ENCODE measurements around the gene RNF121. TPM values are rescaled to one million over a fixed set of nuclear protein-coding genes. Genes with fewer than 3 reads are reported as not detected.

Gene RNF121
- total and polyA plus RNA-seq, 2 of the 4 experiments (the other 2 are of a cell fraction), result 43.4 to 88.7 TPM

DNA sequence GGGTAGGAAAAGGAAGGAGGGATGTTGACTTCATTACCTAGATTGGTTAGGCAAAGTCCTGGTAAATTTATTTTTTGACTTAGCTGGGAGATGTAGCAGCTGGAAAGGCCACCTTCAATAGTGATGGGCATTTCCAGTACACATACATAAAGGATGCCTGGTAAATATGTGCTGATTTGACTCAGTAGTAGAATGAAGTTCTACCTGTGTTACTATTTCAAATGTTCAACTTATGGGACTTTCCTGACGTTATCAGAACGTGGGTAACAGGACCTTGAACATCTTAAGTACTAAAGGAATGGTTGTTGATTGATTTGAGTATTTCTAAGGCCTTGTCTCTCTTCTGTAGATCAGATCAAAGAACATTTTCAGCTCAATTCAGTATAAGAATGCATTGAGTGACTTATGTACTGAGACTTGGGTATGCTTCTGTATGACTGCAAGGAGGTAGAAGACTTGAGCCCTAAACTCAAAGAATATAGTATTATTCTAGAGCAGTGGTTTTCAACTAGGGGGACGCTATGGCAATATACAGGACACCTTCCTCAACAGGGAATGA lies 27.1 kb downstream of the RNF121 start:
- TF ChIP-seq BHLHE40 (IDR thresholded peaks at IDR 0.05; ENCODE audit: low read depth, low read length) (no peak), CEBPB (IDR thresholded peaks at IDR 0.05; ENCODE audit: low read depth, low read length) (no peak), MAZ (IDR thresholded peaks at IDR 0.05; ENCODE audit: borderline replicate concordance, low read depth, low read length) (no peak), CHD1 (IDR thresholded peaks at IDR 0.05; ENCODE audit: low read depth, low read length) (no peak), POLR2A (IDR thresholded peaks at IDR 0.05; ENCODE audit: low read depth, low read length) (no peak), MAFK (IDR thresholded peaks at IDR 0.05; ENCODE audit: low read depth, low read length) (no peak), MXI1 (IDR thresholded peaks at IDR 0.05; ENCODE audit: borderline replicate concordance, low read depth, low read length) (no peak), RCOR1 (IDR thresholded peaks at IDR 0.05; ENCODE audit: insufficient replicate concordance, low read length) (no peak), RFX5 (IDR thresholded peaks at IDR 0.05; ENCODE audit: low read depth, low read length) (no peak), FOS (IDR thresholded peaks at IDR 0.05; ENCODE audit: low read depth, low read length) (no peak), RAD21 (IDR thresholded peaks at IDR 0.05; ENCODE audit: low read length) (no peak), NFE2L2 (IDR thresholded peaks at IDR 0.05; ENCODE audit: low read depth, low read length) (no peak)
- TF ChIP-seq, protein P1, sequence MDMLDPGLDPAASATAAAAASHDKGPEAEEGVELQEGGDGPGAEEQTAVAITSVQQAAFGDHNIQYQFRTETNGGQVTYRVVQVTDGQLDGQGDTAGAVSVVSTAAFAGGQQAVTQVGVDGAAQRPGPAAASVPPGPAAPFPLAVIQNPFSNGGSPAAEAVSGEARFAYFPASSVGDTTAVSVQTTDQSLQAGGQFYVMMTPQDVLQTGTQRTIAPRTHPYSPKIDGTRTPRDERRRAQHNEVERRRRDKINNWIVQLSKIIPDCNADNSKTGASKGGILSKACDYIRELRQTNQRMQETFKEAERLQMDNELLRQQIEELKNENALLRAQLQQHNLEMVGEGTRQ (IDR thresholded peaks at IDR 0.05; ENCODE audit: low read depth, low read length), result no peak
- TF ChIP-seq, protein P2, sequence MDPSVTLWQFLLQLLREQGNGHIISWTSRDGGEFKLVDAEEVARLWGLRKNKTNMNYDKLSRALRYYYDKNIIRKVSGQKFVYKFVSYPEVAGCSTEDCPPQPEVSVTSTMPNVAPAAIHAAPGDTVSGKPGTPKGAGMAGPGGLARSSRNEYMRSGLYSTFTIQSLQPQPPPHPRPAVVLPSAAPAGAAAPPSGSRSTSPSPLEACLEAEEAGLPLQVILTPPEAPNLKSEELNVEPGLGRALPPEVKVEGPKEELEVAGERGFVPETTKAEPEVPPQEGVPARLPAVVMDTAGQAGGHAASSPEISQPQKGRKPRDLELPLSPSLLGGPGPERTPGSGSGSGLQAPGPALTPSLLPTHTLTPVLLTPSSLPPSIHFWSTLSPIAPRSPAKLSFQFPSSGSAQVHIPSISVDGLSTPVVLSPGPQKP (IDR thresholded peaks at IDR 0.05; ENCODE audit: borderline replicate concordance, low read depth, low read length), result no peak
- TF ChIP-seq, protein P3, sequence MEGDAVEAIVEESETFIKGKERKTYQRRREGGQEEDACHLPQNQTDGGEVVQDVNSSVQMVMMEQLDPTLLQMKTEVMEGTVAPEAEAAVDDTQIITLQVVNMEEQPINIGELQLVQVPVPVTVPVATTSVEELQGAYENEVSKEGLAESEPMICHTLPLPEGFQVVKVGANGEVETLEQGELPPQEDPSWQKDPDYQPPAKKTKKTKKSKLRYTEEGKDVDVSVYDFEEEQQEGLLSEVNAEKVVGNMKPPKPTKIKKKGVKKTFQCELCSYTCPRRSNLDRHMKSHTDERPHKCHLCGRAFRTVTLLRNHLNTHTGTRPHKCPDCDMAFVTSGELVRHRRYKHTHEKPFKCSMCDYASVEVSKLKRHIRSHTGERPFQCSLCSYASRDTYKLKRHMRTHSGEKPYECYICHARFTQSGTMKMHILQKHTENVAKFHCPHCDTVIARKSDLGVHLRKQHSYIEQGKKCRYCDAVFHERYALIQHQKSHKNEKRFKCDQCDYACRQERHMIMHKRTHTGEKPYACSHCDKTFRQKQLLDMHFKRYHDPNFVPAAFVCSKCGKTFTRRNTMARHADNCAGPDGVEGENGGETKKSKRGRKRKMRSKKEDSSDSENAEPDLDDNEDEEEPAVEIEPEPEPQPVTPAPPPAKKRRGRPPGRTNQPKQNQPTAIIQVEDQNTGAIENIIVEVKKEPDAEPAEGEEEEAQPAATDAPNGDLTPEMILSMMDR (conservative IDR thresholded peaks at IDR 0.05; ENCODE audit: low read depth, low read length), result no peak
- Histone ChIP-seq H2BK5ac (ENCODE audit: low read depth, low read length, poor library complexity, severe bottlenecking) (no peak overlapping the region), H4K91ac (ENCODE audit: insufficient read depth, low read depth, low read length) (no peak overlapping the region), H3K9ac (ENCODE audit: low read depth, low read length) (no peak overlapping the region), H2BK20ac (ENCODE audit: low read depth, low read length) (no peak overlapping the region), H2AK9ac (replicated peaks; ENCODE audit: low read depth, low read length, poor library complexity) (no peak overlapping the region), H3K56ac (ENCODE audit: extremely low read depth, insufficient read depth, low read length) (no peak overlapping the region), H2AFZ (replicated peaks; ENCODE audit: low read length, poor library complexity) (no peak overlapping the region), H3K4me3 (ENCODE audit: insufficient read depth, low read depth, low read length) (no peak overlapping the region), H4K5ac (ENCODE audit: low read depth, low read length) (no peak overlapping the region), H3K4ac (ENCODE audit: low read depth, low read length) (no peak overlapping the region), H3K14ac (replicated peaks; ENCODE audit: low read depth, low read length) (no peak overlapping the region), H3K27me3 (ENCODE audit: control insufficient read depth, insufficient read depth, low read length) (no peaks in the 10 kb centered on the region), H4K20me1 (ENCODE audit: insufficient read depth, low read length) (peaks cover 54% of the 10 kb centered on the region; the same call in 1 of the 2 replicates), H3K23ac (ENCODE audit: low read depth, low read length) (no peak overlapping the region), H3K9me1 (ENCODE audit: insufficient read depth, low read length) (peaks cover 6% of the 10 kb centered on the region), H3K27ac (ENCODE audit: insufficient read depth, low read length) (no peak overlapping the region), H3K4me2 (ENCODE audit: low read depth, low read length) (no peak overlapping the region), H3K9me3 (ENCODE audit: control insufficient read depth, insufficient read depth, low read length) (no peaks in the 10 kb centered on the region), H3K18ac (ENCODE audit: low read depth, low read length) (no peak overlapping the region), H2BK15ac (ENCODE audit: low read depth, low read length) (no peak overlapping the region), H3K4me1 (ENCODE audit: control insufficient read depth, insufficient read depth, low read length) (no peaks in the 10 kb centered on the region), H3K79me1 (ENCODE audit: low read depth in 1 of 2, low read length in 2 of 2) (peaks cover 20 to 50% of the 10 kb centered on the region in 2 experiments), H3K36me3 (ENCODE audit: control insufficient read depth, insufficient read depth, low read length) (peaks cover 5% of the 10 kb centered on the region; the same call in 1 of the 2 replicates), H2AK5ac (ENCODE audit: low read depth, low read length) (no peak overlapping the region), H2BK120ac (ENCODE audit: low read depth, low read length) (no peak overlapping the region), H4K8ac (ENCODE audit: low read depth in 2 of 2, low read length in 2 of 2) (no peak overlapping the region)
- WGBS, 2 experiments (ENCODE audit: extremely low coverage in 2 of 2, insufficient read length in 1 of 2), result no CpG with 5 or more reads among the region's 3 CpGs
- BruUV-seq (replicated peaks), result no TSS peak
- ChIA-PET POLR2A (ENCODE audit: unreplicated experiment) (no interaction called here), CTCF (no interaction called here)
- dilution Hi-C loops (cut with HindIII; ENCODE audit: low sequenced_read_pairs, unreplicated experiment), result no loop called here
- ATAC-seq (ENCODE audit: low read depth) (no peak), DNase-seq (no peak)
- intact Hi-C loops (cut with micrococcal nuclease), result no loop called here
- in situ Hi-C loops (cut with MboI; ENCODE audit: low sequenced_read_pairs), result no loop called here
